ENCODE measurements around the gene TMBIM4. TPM values are rescaled to one million over a fixed set of nuclear protein-coding genes. Genes with fewer than 3 reads are reported as not detected.
"Not testable (repeated sequence)": the region's sequence is repeated elsewhere in the genome, so short reads cannot be mapped to it uniquely, and the experiment has no call there.

TMBIM4 gene
- total and polyA plus RNA-seq, 8 donors: 56.4 to 106 (median 64.1) TPM

DNA sequence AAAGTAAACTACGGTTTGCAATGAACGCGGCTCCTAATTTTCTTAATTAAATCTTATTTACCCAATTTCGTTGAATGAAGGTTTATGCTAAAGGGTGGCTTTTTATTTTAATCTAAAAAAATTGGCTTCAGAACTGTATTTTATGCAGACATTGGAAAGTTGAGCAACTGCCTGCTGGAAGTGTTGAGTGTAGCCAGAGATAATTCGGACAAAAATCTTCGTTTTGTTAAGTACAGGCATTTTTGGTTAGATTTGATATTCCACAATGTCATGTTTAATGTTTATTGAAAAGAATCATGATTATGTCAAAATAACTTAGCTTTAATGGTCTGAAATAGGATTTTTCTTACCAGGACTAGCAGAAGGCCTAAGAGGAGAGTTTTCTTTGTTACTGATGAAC, 20.1 kb upstream of the TMBIM4 start:
- no peak for FAIRE-seq
- Histone ChIP-seq H3K4me1 (no peaks in the 10 kb centered on the region), H3K27me3 (peaks cover 0 to 11% (median 0%) of the 10 kb centered on the region in 4 donors), H3K36me3 (no peaks in the 10 kb centered on the region), H3K27ac (peak overlapping the region in 2 of 4 donors; percentile 33 to 68), H3K9me3 (no peaks in the 10 kb centered on the region), H3K4me3 (peak overlapping the region in 1 of 4 donors; percentile 46)
- intact Hi-C loops (cut with DNase I): no loop called here
- no peak for ATAC-seq
- no peak for DNase-seq
- 82 to 87% methylated on average over 6 of the region's 6 CpGs for WGBS, 2 donors
- TF ChIP-seq, protein P1, sequence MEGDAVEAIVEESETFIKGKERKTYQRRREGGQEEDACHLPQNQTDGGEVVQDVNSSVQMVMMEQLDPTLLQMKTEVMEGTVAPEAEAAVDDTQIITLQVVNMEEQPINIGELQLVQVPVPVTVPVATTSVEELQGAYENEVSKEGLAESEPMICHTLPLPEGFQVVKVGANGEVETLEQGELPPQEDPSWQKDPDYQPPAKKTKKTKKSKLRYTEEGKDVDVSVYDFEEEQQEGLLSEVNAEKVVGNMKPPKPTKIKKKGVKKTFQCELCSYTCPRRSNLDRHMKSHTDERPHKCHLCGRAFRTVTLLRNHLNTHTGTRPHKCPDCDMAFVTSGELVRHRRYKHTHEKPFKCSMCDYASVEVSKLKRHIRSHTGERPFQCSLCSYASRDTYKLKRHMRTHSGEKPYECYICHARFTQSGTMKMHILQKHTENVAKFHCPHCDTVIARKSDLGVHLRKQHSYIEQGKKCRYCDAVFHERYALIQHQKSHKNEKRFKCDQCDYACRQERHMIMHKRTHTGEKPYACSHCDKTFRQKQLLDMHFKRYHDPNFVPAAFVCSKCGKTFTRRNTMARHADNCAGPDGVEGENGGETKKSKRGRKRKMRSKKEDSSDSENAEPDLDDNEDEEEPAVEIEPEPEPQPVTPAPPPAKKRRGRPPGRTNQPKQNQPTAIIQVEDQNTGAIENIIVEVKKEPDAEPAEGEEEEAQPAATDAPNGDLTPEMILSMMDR (IDR thresholded peaks at IDR 0.05): no peak

DNA sequence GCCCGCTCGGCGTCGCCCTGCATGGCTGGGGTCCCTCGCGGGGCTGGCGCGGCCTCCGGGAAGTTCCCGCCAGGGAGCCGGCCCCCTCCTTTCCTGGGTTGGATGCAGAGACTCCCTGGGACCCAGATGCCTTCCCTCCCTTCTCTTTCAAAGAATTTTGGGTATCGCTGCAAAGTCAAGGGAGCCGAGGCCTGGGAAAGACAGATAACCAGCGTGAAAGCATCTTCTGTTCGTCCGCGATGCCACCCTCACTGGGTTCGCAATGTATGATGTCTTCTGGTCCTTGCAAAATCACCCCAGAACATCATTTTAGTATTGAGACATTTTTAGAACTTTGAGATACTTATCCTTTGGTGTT, 19.7 kb upstream of the TMBIM4 start:
- Histone ChIP-seq H3K4me1 (no peaks in the 10 kb centered on the region), H3K27ac (peak overlapping the region in 2 of 4 donors; percentile 33 to 68), H3K36me3 (no peaks in the 10 kb centered on the region), H3K4me3 (peak overlapping the region; percentile 19 to 51 (median 36)), H3K27me3 (peaks cover 0 to 10% (median 0%) of the 10 kb centered on the region in 4 donors), H3K9me3 (no peaks in the 10 kb centered on the region)
- TF ChIP-seq, protein P1 (IDR thresholded peaks at IDR 0.05): no peak
- ATAC-seq: peak in 1 of 4 donors; percentile 13
- DNase-seq: no peak
- FAIRE-seq: no peak
- intact Hi-C loops (cut with DNase I): no loop called here
- WGBS, 2 donors: 29 to 30% methylated on average over 17 to 18 of the region's 18 CpGs

DNA sequence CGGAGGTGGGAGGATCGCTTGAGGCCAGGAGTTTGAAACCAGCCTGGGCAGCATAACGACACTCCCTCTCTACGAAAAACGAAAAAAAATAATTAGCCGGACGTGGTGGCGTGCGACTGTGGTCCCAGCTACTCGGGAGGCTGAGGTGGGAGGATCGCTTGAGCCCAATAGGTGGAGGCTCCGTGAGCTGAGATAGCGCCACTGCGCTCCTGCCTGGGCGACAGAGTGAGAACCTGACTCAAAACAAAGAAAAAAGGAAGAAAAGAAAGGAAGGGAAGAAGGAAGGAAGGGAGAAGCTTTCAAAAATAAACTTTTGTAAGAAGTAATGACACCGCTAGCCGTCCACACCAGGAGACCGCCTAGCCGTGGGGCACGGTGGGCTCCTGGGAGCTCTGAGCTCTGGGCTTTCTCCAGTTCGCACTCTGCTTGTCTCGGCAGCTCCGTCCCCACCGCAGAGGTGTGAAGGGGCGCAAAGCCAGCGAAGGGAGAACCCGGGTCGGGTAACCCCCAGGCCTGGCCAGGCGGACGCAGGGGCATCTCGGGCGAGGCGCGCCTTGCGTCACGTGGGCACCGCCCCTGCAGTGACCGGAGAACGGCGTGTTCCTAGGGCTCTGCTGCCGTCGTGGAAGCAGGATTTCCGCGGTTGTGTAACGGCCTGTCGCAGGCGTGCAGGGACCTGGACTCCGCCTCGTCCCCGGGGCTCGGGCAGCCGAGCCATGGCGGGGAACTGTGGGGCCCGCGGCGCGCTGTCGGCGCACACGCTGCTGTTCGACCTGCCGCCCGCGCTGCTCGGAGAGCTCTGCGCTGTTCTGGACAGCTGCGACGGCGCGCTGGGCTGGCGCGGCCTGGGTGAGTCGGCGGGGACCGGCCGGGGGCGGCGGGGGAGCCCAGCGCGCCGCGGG, 19.0 kb upstream of the TMBIM4 start, which contains the start of gene IRAK3:
IRAK3 (plus strand) TSS at position 631 of the 902 bp plus-strand sequence; CDS start at position 717, 86 bp downstream.
- no peak for FAIRE-seq
- H3K4me1 ChIP-seq: no peaks in the 10 kb centered on the region
- peaks cover 0 to 10% (median 0%) of the 10 kb centered on the region in 4 donors for H3K27me3 ChIP-seq
- TF ChIP-seq, protein P1 (IDR thresholded peaks at IDR 0.05): no peak
- ATAC-seq: peak; percentile 53 to 89 (median 82)
- intact Hi-C loops (cut with DNase I): no loop called here
- no peaks in the 10 kb centered on the region for H3K9me3 ChIP-seq
- peak within 1 kb of the TSS in 3 of 4 donors; percentile 33 to 68 (median 67) for H3K27ac ChIP-seq
- DNase-seq: peak; percentile 25 to 75 (median 50)
- H3K4me3 ChIP-seq: peak within 1 kb of the TSS; percentile 19 to 51 (median 36)
- WGBS, 2 donors: 18 to 19% methylated on average over 75 to 82 of the region's 82 CpGs
- H3K36me3 ChIP-seq: no peaks in the 10 kb centered on the region

DNA sequence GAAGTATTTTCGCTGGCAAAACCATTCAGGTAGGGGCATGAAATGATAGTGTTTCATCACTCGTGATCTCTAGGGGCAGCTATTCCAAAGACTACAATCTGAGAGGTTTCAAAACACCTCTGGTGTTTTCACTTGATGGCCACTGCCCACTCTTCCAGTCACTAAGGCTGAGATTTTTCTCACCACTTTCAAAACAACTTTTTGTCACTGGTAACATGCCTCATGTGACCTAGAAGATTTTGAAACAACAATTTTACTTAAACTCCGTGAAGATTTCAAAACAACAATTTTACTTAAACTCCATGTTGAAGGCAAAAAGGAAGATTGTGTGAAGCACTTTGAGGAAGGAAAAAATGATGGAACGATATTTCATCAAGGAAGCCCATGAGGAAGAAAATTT, 18.0 kb upstream of the TMBIM4 start:
- Histone ChIP-seq H3K27me3 (peaks cover 0 to 10% (median 0%) of the 10 kb centered on the region in 4 donors), H3K4me1 (no peaks in the 10 kb centered on the region), H3K36me3 (no peaks in the 10 kb centered on the region), H3K9me3 (no peaks in the 10 kb centered on the region), H3K27ac (no peak overlapping the region), H3K4me3 (no peak overlapping the region)
- TF ChIP-seq, protein P1 (IDR thresholded peaks at IDR 0.05): no peak
- 80 to 81% methylated on average over 4 of the region's 4 CpGs for WGBS, 2 donors
- DNase-seq (no peak), ATAC-seq (no peak), FAIRE-seq (no peak)
- intact Hi-C loops (cut with DNase I): no loop called here

DNA sequence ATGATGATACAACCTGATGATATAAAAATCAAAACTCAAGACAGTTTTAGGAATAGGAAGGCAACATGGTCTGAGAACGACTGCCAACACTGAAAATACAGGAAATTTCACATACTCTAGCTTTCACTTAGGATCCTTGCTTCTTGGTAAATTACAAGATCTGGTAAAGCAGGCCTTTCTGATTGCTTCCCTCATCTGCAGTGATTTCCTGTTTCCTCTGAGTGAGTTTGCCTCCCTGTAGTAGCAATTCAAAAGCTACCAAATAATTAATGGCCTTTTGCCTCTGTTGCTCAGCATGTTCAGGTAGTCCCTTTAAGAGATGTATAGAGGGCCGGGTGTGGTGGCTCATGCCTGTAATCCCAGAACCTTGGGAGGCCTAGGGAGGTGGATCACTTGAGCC, 17.2 kb upstream of the TMBIM4 start:
- H3K36me3 ChIP-seq: no peaks in the 10 kb centered on the region
- H3K4me3 ChIP-seq: no peak overlapping the region
- FAIRE-seq: no peak
- TF ChIP-seq, protein P1 (IDR thresholded peaks at IDR 0.05): no peak
- H3K27me3 ChIP-seq: peaks cover 0 to 10% (median 0%) of the 10 kb centered on the region in 4 donors
- H3K27ac ChIP-seq: no peak overlapping the region
- H3K9me3 ChIP-seq: no peaks in the 10 kb centered on the region
- intact Hi-C loops (cut with DNase I): no loop called here
- DNase-seq: no peak
- 70 to 80% methylated on average over 2 of the region's 2 CpGs for WGBS, 2 donors
- ATAC-seq: no peak
- H3K4me1 ChIP-seq: no peaks in the 10 kb centered on the region

DNA sequence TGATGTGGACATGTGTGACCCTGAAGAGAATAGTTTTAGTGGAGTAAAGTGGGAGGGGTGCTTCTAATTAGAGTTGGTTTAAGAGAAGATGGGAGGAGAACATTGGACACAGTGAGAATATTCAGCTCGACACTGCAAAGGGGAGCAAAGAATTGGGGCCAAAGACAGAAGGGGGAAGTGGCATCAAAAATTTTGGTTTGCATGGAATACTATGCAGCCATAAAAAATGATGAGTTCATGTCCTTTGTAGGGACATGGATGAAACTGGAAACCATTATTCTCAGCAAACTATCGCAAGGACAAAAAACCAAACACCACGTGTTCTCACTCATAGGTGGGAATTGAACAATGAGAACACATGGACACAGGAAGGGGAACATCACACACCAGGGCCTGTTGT, 15.0 kb upstream of the TMBIM4 start:
- 78 to 90% methylated on average over 2 of the region's 3 CpGs for WGBS, 2 donors
- H3K27ac ChIP-seq; intact Hi-C loops (cut with DNase I); H3K36me3 ChIP-seq; H3K4me1 ChIP-seq; DNase-seq; H3K9me3 ChIP-seq; ATAC-seq; FAIRE-seq; H3K4me3 ChIP-seq: not testable (repeated sequence)
- H3K27me3 ChIP-seq: peaks cover 0 to 10% (median 0%) of the 10 kb centered on the region in 4 donors

Measured in pancreas (tissue), 10 donors.